Inflammatory macrophage treated with lipopolysaccharide for 4 hours (primary cell): Measurements from ENCODE around the gene ZRANB1.

Source experiments
- DNase-seq: peaks from one replicate; pipeline ENCODE4 v3.0.0-alpha.2; 2020

The ZRANB1 gene

GRCh38 chr10:124996127-124996853, 54.4 kb downstream of the ZRANB1 start:
- no peak for DNase-seq

- DNase-seq: no peak
These were observed 54.9 kb downstream of the ZRANB1 start for GRCh38 chr10:124996854-124997215.

GRCh38 chr10:124997306-124997705, 55.4 kb downstream of the ZRANB1 start:
- DNase-seq: no peak

GRCh38 chr10:124997771-124998623, 56.1 kb downstream of the ZRANB1 start:
- no peak for DNase-seq

- DNase-seq: no peak
These were observed 56.8 kb downstream of the ZRANB1 start for GRCh38 chr10:124998624-124999291.

- no peak for DNase-seq
These were observed 57.8 kb downstream of the ZRANB1 start for GRCh38 chr10:124999433-125000365.

- no peak for DNase-seq
These were observed 58.7 kb downstream of the ZRANB1 start for GRCh38 chr10:125000366-125001312.

- no peak for DNase-seq
These were observed 59.6 kb downstream of the ZRANB1 start for GRCh38 chr10:125001313-125002046.

- no peak for DNase-seq
These were observed 60.1 kb downstream of the ZRANB1 start for GRCh38 chr10:125002047-125002422.

- no peak for DNase-seq
These were observed 60.7 kb downstream of the ZRANB1 start for GRCh38 chr10:125002423-125003145.

- DNase-seq: no peak
These were observed 61.4 kb downstream of the ZRANB1 start for GRCh38 chr10:125003146-125003900.

- no peak for DNase-seq
These were observed 62.1 kb downstream of the ZRANB1 start for GRCh38 chr10:125003901-125004467.

GRCh38 chr10:125004571-125005311, 62.8 kb downstream of the ZRANB1 start:
- DNase-seq: no peak

- no peak for DNase-seq
These were observed 63.6 kb downstream of the ZRANB1 start for GRCh38 chr10:125005312-125006187.

GRCh38 chr10:125006188-125006680, 64.3 kb downstream of the ZRANB1 start:
- DNase-seq: no peak

- no peak for DNase-seq
These were observed 65.1 kb downstream of the ZRANB1 start for GRCh38 chr10:125006921-125007426.

GRCh38 chr10:125007436-125007835, 65.5 kb downstream of the ZRANB1 start:
- DNase-seq: no peak
